Renal pelvis (tissue), 12 donors: Measurements from ENCODE around the gene DNAL1. TPM values are rescaled to one million over a fixed set of nuclear protein-coding genes. Genes with fewer than 3 reads are reported as not detected.

ENCODE experiments used
- DNase-seq: peaks from one replicate; pipeline ENCODE4 v3.0.0-alpha.2; 2013
- long read RNA-seq, 16 experiments: transcript quantifications; one replicate each; lab custom pipeline, GENCODE V29; 2026
- polyA plus RNA-seq, 3 donors: library from polyadenylated mRNA; unstranded; fragments of 120-200 nt; gene quantifications; one replicate each; pipeline ENCODE4 v1.2.1, GENCODE V29; 2013; ENCODE audit not compliant: insufficient read length in 3 of 3

DNAL1 gene
- 10 to 100 TPM; 16.5 to 22.5 (median 21.8) TPM for polyA plus RNA-seq
- long read RNA-seq, donor 1, full-length matches to known transcripts = 2 of 2 reads
- long read RNA-seq, donor 1, partial matches to known transcripts = 0 of 2 reads
- long read RNA-seq, donor 1, other reads (novel, unspliced or antisense) = 0 of 2 reads
- long read RNA-seq, donor 2, full-length matches to known transcripts = 5 of 5 reads
- long read RNA-seq, donor 2, partial matches to known transcripts = 0 of 5 reads
- long read RNA-seq, donor 2, other reads (novel, unspliced or antisense) = 0 of 5 reads
- long read RNA-seq, donor 3, full-length matches to known transcripts = 3 of 3 reads
- long read RNA-seq, donor 3, partial matches to known transcripts = 0 of 3 reads
- long read RNA-seq, donor 3, other reads (novel, unspliced or antisense) = 0 of 3 reads
- long read RNA-seq, donor 4, full-length matches to known transcripts = 1 of 1 reads
- long read RNA-seq, donor 4, partial matches to known transcripts = 0 of 1 reads
- long read RNA-seq, donor 4, other reads (novel, unspliced or antisense) = 0 of 1 reads
- long read RNA-seq, donor 5, full-length matches to known transcripts = 1 of 1 reads
- long read RNA-seq, donor 5, partial matches to known transcripts = 0 of 1 reads
- long read RNA-seq, donor 5, other reads (novel, unspliced or antisense) = 0 of 1 reads
- long read RNA-seq, donor 6, full-length matches to known transcripts = 4 of 4 reads
- long read RNA-seq, donor 6, partial matches to known transcripts = 0 of 4 reads
- long read RNA-seq, donor 6, other reads (novel, unspliced or antisense) = 0 of 4 reads
- long read RNA-seq, donor 7, full-length matches to known transcripts = 5 of 10 reads
- long read RNA-seq, donor 7, partial matches to known transcripts = 5 of 10 reads
- long read RNA-seq, donor 7, other reads (novel, unspliced or antisense) = 0 of 10 reads
- long read RNA-seq, donor 8 = 0 reads
- long read RNA-seq, donor 9, full-length matches to known transcripts = 2 of 2 reads
- long read RNA-seq, donor 9, partial matches to known transcripts = 0 of 2 reads
- long read RNA-seq, donor 9, other reads (novel, unspliced or antisense) = 0 of 2 reads
- long read RNA-seq, donor 10, full-length matches to known transcripts = 3 of 3 reads
- long read RNA-seq, donor 10, partial matches to known transcripts = 0 of 3 reads
- long read RNA-seq, donor 10, other reads (novel, unspliced or antisense) = 0 of 3 reads
- long read RNA-seq, donor 11, partial matches to known transcripts = 0 of 1 reads
- long read RNA-seq, donor 11, other reads (novel, unspliced or antisense) = 0 of 1 reads
- long read RNA-seq, donor 12, full-length matches to known transcripts = 7 of 7 reads
- long read RNA-seq, donor 12, partial matches to known transcripts = 0 of 7 reads
- long read RNA-seq, donor 12, other reads (novel, unspliced or antisense) = 0 of 7 reads
- long read RNA-seq, donor 13, full-length matches to known transcripts = 2 of 2 reads
- long read RNA-seq, donor 13, partial matches to known transcripts = 0 of 2 reads
- long read RNA-seq, donor 13, other reads (novel, unspliced or antisense) = 0 of 2 reads
- long read RNA-seq, donor 14 = 0 reads
- long read RNA-seq, donor 15 = 0 reads
- long read RNA-seq, donor 16, full-length matches to known transcripts = 4 of 4 reads
- long read RNA-seq, donor 16, partial matches to known transcripts = 0 of 4 reads
- long read RNA-seq, donor 16, other reads (novel, unspliced or antisense) = 0 of 4 reads

- peak; percentile 92 for DNase-seq
Observed at GRCh38 chr14:73644531-73645247, at the start of gene DNAL1. Gene DNAL1 (plus strand): TSS chr14:73644986. CDS start chr14:73645040, 54 bp downstream.

- DNase-seq = no peak
Observed at GRCh38 chr14:73599499-73599898, 45.3 kb upstream of the DNAL1 start.

GRCh38 chr14:73602994-73603393 is 41.8 kb upstream of the DNAL1 start:
- DNase-seq = no peak

- DNase-seq = no peak
Observed at GRCh38 chr14:73606271-73606670, 38.5 kb upstream of the DNAL1 start.

- no peak for DNase-seq
Observed at GRCh38 chr14:73607241-73607640, 37.5 kb upstream of the DNAL1 start.

GRCh38 chr14:73610687-73611086 is 34.1 kb upstream of the DNAL1 start:
- DNase-seq = no peak

GRCh38 chr14:73612339-73613045 is 32.3 kb upstream of the DNAL1 start, which contains the start of gene ACOT6:
Gene ACOT6 (plus strand): TSS chr14:73612517. CDS start chr14:73612572, 55 bp downstream.
- peak; percentile 73 for DNase-seq

- DNase-seq = no peak
Observed at GRCh38 chr14:73613046-73613383, 31.8 kb upstream of the DNAL1 start.

GRCh38 chr14:73613419-73613963 is 31.3 kb upstream of the DNAL1 start:
- DNase-seq = no peak

- DNase-seq = no peak
Observed at GRCh38 chr14:73616831-73617230, 28.0 kb upstream of the DNAL1 start.

- no peak for DNase-seq
Observed at GRCh38 chr14:73619524-73619923, 25.3 kb upstream of the DNAL1 start.

GRCh38 chr14:73620268-73620667 is 24.5 kb upstream of the DNAL1 start:
- no peak for DNase-seq

- no peak for DNase-seq
Observed at GRCh38 chr14:73623504-73624054, 21.2 kb upstream of the DNAL1 start.

GRCh38 chr14:73625706-73626105 is 19.1 kb upstream of the DNAL1 start:
- no peak for DNase-seq

GRCh38 chr14:73627151-73627558 is 17.6 kb upstream of the DNAL1 start:
- no peak for DNase-seq

- no peak for DNase-seq
Observed at GRCh38 chr14:73630009-73630780, 14.6 kb upstream of the DNAL1 start.

GRCh38 chr14:73633116-73634010 is 11.4 kb upstream of the DNAL1 start:
- DNase-seq = peak; percentile 71
